ENCODE measurements around the gene PHF12.

The PHF12 gene

GRCh38 chr17:28875848-28876550, 75.3 kb downstream of the PHF12 start:
- no peak overlapping the region for H3K4me3 ChIP-seq (ENCODE audit: low read length)
- no peak for DNase-seq (ENCODE audit: low read depth, low spot score)

GRCh38 chr17:28874750-28875149, 76.6 kb downstream of the PHF12 start:
- no peak for DNase-seq (ENCODE audit: low read depth, low spot score)
- no peak overlapping the region for H3K4me3 ChIP-seq (ENCODE audit: low read length)

GRCh38 chr17:28873839-28874238, 77.5 kb downstream of the PHF12 start:
- DNase-seq (ENCODE audit: low read depth, low spot score): no peak
- H3K4me3 ChIP-seq (ENCODE audit: low read length): no peak overlapping the region

GRCh38 chr17:28871056-28871579, 80.2 kb downstream of the PHF12 start:
- no peak overlapping the region for H3K4me3 ChIP-seq (ENCODE audit: low read length)
- peak; percentile 68 for DNase-seq (ENCODE audit: low read depth, low spot score)

GRCh38 chr17:28867276-28867675, 84.0 kb downstream of the PHF12 start:
- no peak overlapping the region for H3K4me3 ChIP-seq (ENCODE audit: low read length)

GRCh38 chr17:28865946-28866752, 85.2 kb downstream of the PHF12 start:
- DNase-seq (ENCODE audit: low read depth, low spot score): no peak
- H3K4me3 ChIP-seq (ENCODE audit: low read length): no peak overlapping the region

More at GRCh38 chr17:28867276-28867675, 84.0 kb downstream of the PHF12 start:
- no peak for DNase-seq (ENCODE audit: low read depth, low spot score)

- no peak overlapping the region for H3K4me3 ChIP-seq (ENCODE audit: low read length)
- no peak for DNase-seq (ENCODE audit: low read depth, low spot score)
Observed at GRCh38 chr17:28864991-28865849, 86.1 kb downstream of the PHF12 start.

GRCh38 chr17:28863953-28864352, 87.4 kb downstream of the PHF12 start:
- H3K4me3 ChIP-seq (ENCODE audit: low read length): no peak overlapping the region
- DNase-seq (ENCODE audit: low read depth, low spot score): no peak

- H3K4me3 ChIP-seq (ENCODE audit: low read length): no peak overlapping the region
- no peak for DNase-seq (ENCODE audit: low read depth, low spot score)
Observed at GRCh38 chr17:28862561-28862960, 88.8 kb downstream of the PHF12 start.

GRCh38 chr17:28861393-28862203, 89.7 kb downstream of the PHF12 start:
- DNase-seq (ENCODE audit: low read depth, low spot score): no peak

GRCh38 chr17:28860363-28860808, 90.9 kb downstream of the PHF12 start:
- DNase-seq (ENCODE audit: low read depth, low spot score): no peak
- H3K4me3 ChIP-seq (ENCODE audit: low read length): no peak overlapping the region

More at GRCh38 chr17:28861393-28862203, 89.7 kb downstream of the PHF12 start:
- H3K4me3 ChIP-seq (ENCODE audit: low read length): no peak overlapping the region

GRCh38 chr17:28858801-28859355, 92.4 kb downstream of the PHF12 start:
- H3K4me3 ChIP-seq (ENCODE audit: low read length): no peak overlapping the region
- no peak for DNase-seq (ENCODE audit: low read depth, low spot score)

GRCh38 chr17:28857905-28858800, 93.2 kb downstream of the PHF12 start:
- no peak overlapping the region for H3K4me3 ChIP-seq (ENCODE audit: low read length)
- DNase-seq (ENCODE audit: low read depth, low spot score): no peak

- no peak overlapping the region for H3K4me3 ChIP-seq (ENCODE audit: low read length)
Observed at GRCh38 chr17:28856028-28856574, 95.2 kb downstream of the PHF12 start.

GRCh38 chr17:28855336-28855679, 96.0 kb downstream of the PHF12 start:
- H3K4me3 ChIP-seq (ENCODE audit: low read length): peak overlapping the region; percentile 94
- DNase-seq (ENCODE audit: low read depth, low spot score): no peak

More at GRCh38 chr17:28856028-28856574, 95.2 kb downstream of the PHF12 start:
- DNase-seq (ENCODE audit: low read depth, low spot score): no peak

Measured in Jurkat, Clone E6-1 (cell line).